Neural crest cell (in vitro differentiated cells): ENCODE measurements around the gene KLHL33. TPM values are rescaled to one million over a fixed set of nuclear protein-coding genes. Genes with fewer than 3 reads are reported as not detected.

Experiments
- DNase-seq: peaks from one replicate; pipeline ENCODE4 v3.0.0; 2021; ENCODE audit warnings: low read depth, mixed read lengths, low spot score
- H3K27ac Mint-ChIP-seq: one replicate; pipeline ENCODE4 v1.8.0; 2021; ENCODE audit warnings: mild to moderate bottlenecking, mixed read lengths; ENCODE audit not compliant: unreplicated experiment
- H3K27me3 Mint-ChIP-seq: 2 replicates; pipeline ENCODE4 v1.8.0; 2021; ENCODE audit warnings: low read depth, mild to moderate bottlenecking, mixed read lengths
- H3K36me3 Mint-ChIP-seq: 2 replicates; pipeline ENCODE4 v1.8.0; 2021; ENCODE audit warnings: low read depth, mild to moderate bottlenecking, mixed read lengths
- H3K4me1 Mint-ChIP-seq: 2 replicates; pipeline ENCODE4 v1.8.0; 2021; ENCODE audit warnings: mixed read lengths
- H3K4me3 Mint-ChIP-seq: one replicate; pipeline ENCODE4 v1.8.0; 2021; ENCODE audit warnings: mild to moderate bottlenecking, mixed read lengths
- H3K9me3 Mint-ChIP-seq: 2 replicates; pipeline ENCODE4 v1.8.0; 2021; ENCODE audit warnings: mixed read lengths
- total RNA-seq: library from RNA; stranded (reverse); gene quantifications from 2 replicates; pipeline ENCODE4 v1.2.1, GENCODE V29; 2021
- TF ChIP-seq, protein P1 (sequence below): fragments of 200-600 bp; sonication (generic); conservative IDR thresholded peaks from 2 replicates; pipeline ENCODE4 v1.5.0; 2021; ENCODE audit warnings: antibody characterized with exemption, mild to moderate bottlenecking

Gene KLHL33
- total RNA-seq, 1 donor from 2014 or later = 0.07 TPM

DNA sequence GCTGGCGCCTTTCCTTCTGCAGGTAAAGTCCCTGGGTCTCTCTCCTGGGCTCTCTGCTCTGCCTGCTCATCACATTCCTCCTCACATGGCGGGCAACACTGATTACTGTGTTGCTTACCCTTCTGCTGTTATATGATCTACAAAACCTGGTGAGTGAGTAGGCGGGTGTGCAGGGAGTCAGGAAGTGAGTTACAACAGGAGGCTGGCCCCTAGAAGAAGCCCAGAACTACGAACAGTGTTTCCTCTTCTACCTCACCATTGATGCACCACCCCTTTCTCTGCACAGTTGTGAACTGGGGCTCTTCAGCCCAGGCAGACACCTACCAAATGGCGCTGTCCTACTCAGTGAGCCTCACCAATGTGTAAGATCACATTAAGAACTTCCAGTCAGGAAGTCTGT, 4.9 kb upstream of the KLHL33 start:
- peaks cover 4% of the 10 kb centered on the region for H3K27me3 Mint-ChIP-seq
- TF ChIP-seq, protein P1, sequence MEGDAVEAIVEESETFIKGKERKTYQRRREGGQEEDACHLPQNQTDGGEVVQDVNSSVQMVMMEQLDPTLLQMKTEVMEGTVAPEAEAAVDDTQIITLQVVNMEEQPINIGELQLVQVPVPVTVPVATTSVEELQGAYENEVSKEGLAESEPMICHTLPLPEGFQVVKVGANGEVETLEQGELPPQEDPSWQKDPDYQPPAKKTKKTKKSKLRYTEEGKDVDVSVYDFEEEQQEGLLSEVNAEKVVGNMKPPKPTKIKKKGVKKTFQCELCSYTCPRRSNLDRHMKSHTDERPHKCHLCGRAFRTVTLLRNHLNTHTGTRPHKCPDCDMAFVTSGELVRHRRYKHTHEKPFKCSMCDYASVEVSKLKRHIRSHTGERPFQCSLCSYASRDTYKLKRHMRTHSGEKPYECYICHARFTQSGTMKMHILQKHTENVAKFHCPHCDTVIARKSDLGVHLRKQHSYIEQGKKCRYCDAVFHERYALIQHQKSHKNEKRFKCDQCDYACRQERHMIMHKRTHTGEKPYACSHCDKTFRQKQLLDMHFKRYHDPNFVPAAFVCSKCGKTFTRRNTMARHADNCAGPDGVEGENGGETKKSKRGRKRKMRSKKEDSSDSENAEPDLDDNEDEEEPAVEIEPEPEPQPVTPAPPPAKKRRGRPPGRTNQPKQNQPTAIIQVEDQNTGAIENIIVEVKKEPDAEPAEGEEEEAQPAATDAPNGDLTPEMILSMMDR = no peak
- H3K9me3 Mint-ChIP-seq = no peaks in the 10 kb centered on the region
- no peak overlapping the region for H3K4me3 Mint-ChIP-seq
- H3K36me3 Mint-ChIP-seq = peaks cover 11% of the 10 kb centered on the region
- H3K27ac Mint-ChIP-seq = no peak overlapping the region
- H3K4me1 Mint-ChIP-seq = no peaks in the 10 kb centered on the region
- DNase-seq = no peak

DNA sequence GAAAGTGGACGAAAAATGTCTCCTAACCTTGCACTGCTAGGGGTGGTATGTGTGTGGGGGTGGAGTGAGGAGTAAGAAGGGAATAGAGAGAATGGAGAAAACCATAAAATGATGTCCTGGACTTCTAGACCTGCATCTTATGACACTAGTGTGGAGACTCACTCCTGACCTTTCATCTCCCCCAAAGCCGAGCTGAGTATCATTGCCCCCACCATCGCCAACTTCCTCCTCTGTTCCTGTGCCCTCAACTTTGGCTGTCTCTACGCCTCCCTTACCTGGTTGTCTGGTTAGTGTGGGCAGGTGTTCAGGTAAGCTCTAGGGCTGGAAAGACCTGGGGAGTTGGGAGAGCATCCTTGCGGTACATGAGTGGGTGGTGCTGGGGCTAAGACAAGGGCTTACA, 4.5 kb upstream of the KLHL33 start:
- no peaks in the 10 kb centered on the region for H3K4me1 Mint-ChIP-seq
- peaks cover 11% of the 10 kb centered on the region for H3K36me3 Mint-ChIP-seq

DNA sequence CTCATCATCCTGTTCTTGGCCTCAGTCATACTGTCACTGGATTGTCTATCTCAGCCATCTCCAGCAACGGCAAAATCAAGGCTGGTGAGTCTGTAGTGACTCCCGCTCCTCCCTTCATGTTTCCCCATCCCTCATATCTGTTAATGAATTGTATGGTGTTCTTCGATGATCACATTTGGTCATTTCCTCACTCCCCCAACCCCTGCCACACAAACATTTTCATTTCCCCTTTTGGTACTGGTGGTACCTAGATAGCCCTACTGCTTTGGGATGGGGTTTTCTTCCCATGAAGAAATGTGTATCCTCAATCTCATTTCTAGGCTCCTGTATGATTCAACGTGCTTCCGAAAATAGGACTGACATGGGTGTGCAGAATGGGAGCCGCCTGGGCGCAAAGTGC, 2.7 kb upstream of the KLHL33 start:
- Mint-ChIP-seq H3K4me1 (no peaks in the 10 kb centered on the region), H3K27ac (no peak overlapping the region), H3K9me3 (no peaks in the 10 kb centered on the region), H3K36me3 (peaks cover 11% of the 10 kb centered on the region), H3K4me3 (no peak overlapping the region), H3K27me3 (peaks cover 4% of the 10 kb centered on the region)
- DNase-seq = no peak
- TF ChIP-seq, protein P1 = no peak

More for the DNA sequence above, 4.5 kb upstream of the KLHL33 start:
- H3K27ac Mint-ChIP-seq = no peak overlapping the region
- peaks cover 4% of the 10 kb centered on the region for H3K27me3 Mint-ChIP-seq
- TF ChIP-seq, protein P1 = no peak
- DNase-seq = no peak
- H3K4me3 Mint-ChIP-seq = no peak overlapping the region
- no peaks in the 10 kb centered on the region for H3K9me3 Mint-ChIP-seq

DNA sequence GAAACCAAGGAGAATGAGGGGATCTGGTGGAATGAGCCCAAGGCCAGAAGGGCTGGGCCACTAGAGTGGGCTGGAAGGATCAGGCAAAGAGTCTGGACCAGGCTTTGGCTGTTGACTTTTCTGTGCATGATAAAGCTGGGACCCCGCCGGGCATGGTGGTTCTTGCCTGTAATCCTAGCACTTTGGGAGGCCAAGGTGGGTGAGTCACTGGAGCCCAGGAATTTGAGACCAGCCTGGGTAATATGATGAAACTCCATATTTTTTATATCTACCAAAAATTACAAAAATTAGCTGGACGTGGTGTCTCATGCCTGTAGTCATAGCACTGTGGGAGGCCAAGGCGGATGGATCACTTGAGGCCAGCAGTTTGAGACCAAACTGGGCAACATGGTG, 393 bp upstream of the KLHL33 start:
- H3K36me3 Mint-ChIP-seq = peaks cover under 1% of the 10 kb centered on the region
- H3K27ac Mint-ChIP-seq = no peak overlapping the region
- no peaks in the 10 kb centered on the region for H3K9me3 Mint-ChIP-seq
- no peak for DNase-seq
- TF ChIP-seq, protein P1 = no peak
- H3K27me3 Mint-ChIP-seq = peaks cover 4% of the 10 kb centered on the region
- H3K4me1 Mint-ChIP-seq = no peaks in the 10 kb centered on the region
- H3K4me3 Mint-ChIP-seq = no peak overlapping the region

DNA sequence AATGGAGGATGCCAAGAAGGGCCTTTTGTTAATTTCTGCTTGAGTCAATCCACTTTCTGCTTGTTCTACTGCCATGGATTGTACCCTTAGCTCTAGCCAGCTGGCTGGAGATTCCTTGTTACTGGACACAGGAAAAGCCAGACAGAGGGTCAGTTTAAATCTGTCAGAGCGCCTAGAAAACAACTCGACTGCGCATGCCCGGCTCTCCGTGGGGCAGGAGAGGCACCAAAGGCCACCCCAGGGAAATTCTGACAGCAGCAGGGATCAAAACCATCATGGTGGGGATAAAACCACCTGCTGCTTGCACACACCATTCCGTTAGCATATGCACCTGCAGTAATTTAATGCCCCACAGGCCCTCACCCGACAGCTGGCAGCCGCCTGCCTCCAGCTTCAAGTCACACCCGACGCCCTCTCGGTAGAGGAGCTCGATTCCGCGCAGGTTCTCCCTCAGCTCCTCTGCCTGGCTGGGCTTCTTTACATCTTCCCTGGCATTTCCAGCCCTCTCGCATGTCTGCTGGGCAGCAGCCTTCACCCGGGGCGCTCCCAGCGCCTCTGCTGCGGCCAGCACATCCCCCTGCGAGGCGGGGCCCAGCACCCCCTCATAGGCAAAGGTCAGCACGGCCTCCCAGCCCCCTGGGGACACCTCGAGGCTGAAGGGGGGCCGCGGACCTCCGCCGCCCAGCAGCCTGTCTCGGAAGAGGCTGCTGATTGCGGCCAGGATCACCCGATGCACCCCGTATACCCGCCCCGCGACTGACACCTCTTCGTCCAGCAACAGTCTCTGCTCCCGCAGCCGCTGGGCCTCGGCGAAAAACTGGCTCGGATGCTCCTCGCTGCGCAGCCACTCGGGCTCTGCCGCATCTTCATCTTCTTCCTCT, 1.0 kb downstream of the KLHL33 start:
- Mint-ChIP-seq H3K27ac (no peak overlapping the region), H3K27me3 (peaks cover 4% of the 10 kb centered on the region), H3K36me3 (no peaks in the 10 kb centered on the region), H3K9me3 (no peaks in the 10 kb centered on the region), H3K4me3 (no peak overlapping the region), H3K4me1 (no peaks in the 10 kb centered on the region)
- no peak for DNase-seq
- TF ChIP-seq, protein P1 = no peak
